HG02943 (cell line): ENCODE data around the gene VBP1.
"Not testable (repeated sequence)": the region's sequence is repeated elsewhere in the genome, so short reads cannot be mapped to it uniquely, and the experiment has no call there.

Source experiments
- ATAC-seq: cut with Tn5 transposase; IDR thresholded peaks from one replicate; pipeline ENCODE4 v1.9.1; 2021; ENCODE audit warnings: mild to moderate bottlenecking, low read depth, moderate library complexity; ENCODE audit not compliant: unreplicated experiment

The VBP1 gene, protein sequence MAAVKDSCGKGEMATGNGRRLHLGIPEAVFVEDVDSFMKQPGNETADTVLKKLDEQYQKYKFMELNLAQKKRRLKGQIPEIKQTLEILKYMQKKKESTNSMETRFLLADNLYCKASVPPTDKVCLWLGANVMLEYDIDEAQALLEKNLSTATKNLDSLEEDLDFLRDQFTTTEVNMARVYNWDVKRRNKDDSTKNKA

GRCh38 chrX:155216179-155216939, at the start of gene VBP1:
VBP1 (plus strand) TSS chrX:155216460; CDS start chrX:155216483, 23 bp downstream.
- ATAC-seq: peak; percentile 98

- ATAC-seq: no peak
Measured at GRCh38 chrX:155169881-155170280, 46.4 kb upstream of the VBP1 start.

GRCh38 chrX:155179346-155179997, 36.8 kb upstream of the VBP1 start:
- no peak for ATAC-seq

DNA sequence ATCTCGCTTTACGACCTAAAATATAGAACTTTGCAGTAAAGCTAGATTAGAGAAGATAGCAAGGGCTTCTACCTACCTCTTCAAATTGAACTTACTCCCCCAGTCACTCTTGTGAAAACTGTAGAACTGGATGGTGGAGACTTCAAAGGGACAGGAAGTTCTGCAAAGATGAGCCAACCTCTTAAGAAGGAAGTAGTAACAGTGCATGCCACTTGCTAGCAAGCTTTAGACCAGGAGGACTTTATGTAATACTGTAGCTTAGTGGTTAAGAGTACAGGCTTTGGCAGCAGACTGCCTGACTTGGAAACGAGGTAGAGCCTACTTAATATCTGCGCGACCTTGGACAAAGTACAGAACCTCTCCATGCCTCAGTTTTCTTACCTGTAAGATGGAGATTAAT, 27.5 kb upstream of the VBP1 start:
- no peak for ATAC-seq

DNA sequence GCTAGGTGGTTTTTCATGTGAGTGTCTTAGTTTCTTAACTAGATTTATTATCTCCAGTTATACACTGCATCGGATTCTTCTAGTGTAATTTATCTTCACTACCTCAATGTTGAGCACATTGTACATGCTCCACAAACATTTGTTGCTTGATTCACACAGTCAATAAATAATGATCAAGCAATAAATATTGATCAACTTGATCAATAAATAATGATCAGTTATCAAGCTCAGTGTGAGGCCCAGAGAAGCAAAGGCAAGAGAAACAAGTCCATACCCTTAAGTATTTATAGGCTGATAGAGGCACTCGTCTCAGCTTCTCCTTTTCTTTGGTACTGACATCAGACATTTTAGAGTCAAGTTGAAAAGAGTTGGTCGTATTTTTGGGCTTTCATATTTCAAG, 5.1 kb upstream of the VBP1 start:
- no peak for ATAC-seq

GRCh38 chrX:155213731-155214130, 2.5 kb upstream of the VBP1 start:
- ATAC-seq: no peak

DNA sequence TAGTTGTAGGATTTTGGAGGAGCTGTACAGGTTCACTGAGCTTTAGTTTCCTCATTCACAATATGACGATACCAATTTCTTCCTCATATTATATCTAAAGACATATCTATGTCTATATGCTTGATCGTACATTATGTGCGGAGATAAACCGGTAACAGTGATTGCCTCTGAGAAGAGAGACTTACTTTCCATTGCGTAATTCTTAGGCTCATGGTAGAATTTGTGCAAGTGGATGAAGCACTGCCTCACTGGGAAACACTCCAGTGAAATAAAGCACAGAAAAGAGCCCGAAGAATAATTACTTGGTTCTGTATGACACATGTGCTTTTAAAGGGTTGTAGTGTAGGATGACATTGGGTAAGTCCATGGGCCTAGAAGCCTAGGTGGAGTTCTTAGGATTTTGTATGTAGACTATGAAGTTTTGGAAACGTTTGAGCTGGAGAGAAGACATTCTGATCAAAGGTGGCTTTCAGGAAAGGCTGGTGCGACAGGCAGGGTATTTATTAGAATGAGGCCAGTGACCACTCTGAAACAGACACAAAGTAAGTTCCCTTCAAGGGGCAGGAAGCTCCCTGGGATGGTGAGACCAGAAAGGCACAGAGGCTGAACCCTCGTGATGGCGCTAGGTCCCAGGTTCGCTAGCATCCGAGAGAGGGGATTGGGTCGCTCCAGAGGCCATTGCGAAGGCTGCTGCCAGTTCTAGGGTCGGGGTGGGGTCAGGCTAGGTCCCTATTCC, 649 bp upstream of the VBP1 start:
- ATAC-seq: peak; percentile 37

DNA sequence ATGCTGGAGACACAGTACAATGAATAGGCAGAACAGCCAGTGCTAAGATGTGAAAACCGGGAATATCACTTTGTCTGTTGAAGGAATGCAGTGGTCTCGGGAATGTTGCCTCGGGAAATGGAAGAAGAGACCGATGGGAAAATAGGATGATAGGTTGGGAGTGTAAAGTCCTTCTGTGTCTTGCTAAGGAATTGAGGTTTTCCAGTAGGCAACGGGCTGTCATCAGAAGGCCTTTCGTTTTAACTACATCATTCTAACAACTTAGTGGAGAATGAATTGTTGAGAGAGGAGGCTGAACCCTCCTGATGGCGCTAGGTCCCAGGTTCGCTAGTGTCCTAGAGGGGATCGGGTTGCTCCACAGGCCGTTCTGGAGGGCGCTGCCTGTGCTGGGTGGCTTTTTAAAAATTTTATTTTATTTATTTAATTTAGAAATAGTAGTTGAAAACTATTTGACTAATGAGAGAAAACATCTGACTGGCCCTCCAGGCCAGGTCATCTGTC, 730 bp downstream of the VBP1 start:
- no peak for ATAC-seq

DNA sequence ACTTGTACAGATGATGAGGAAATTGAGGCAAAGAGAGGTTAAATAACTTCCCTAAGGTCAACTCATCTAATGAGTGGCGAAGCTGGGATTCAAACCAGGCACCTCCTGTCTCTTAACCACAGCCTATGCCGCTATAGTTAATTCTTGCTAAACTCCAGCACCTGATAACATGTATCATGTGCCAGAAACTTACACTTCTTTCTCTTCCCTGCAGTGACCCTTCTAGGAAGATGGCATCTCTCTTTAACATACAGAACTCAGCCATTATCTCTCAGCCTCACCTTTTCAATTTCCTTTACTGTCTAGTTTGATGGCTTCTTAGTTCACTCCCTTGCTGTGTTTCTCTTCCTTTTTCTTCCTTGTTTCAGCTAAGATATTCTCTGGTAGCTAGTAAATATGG, 2.5 kb downstream of the VBP1 start:
- no peak for ATAC-seq

DNA sequence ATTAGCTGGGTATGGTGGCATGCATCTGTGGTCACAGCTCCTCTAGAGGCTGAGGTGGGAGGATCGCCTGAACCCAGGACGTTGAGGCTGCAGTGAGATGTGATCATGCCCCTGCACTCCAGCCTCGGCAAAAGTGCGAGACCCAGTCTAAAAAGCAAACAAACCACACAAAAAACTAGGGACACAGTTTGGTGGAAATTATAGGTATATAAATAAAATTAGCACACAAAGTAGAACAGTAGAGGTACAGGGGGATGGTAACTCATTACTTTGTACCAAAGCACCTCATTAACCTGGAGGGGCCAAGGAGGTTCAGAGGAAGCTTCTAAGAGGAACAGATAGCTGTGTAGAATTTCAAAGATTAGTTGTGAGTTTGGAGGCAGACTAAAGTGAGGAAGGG, 5.1 kb downstream of the VBP1 start:
- ATAC-seq: no peak

- ATAC-seq: not testable (repeated sequence)
Measured at GRCh38 chrX:155223746-155224145, 7.5 kb downstream of the VBP1 start.

GRCh38 chrX:155225774-155226173, 9.5 kb downstream of the VBP1 start:
- no peak for ATAC-seq

GRCh38 chrX:155231163-155231562, 14.9 kb downstream of the VBP1 start:
- ATAC-seq: no peak

DNA sequence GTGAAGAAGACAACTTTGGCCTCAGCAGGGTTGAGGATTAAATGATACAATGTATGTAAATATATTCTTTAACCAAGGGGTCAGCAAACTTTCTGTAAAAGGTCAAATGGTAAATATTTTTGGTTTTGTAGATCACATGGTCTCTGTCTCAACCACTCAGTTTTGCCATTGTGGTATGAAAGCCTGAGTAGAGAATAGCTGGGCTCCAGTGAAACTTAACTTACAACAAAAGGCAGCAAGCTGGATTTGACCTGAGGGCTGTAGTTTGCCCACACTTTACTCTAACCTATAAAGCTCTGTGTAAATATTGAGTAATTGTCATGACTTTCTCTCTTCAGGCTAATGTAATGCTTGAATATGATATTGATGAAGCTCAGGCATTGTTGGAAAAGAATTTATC, 19.6 kb downstream of the VBP1 start:
- ATAC-seq: no peak

DNA sequence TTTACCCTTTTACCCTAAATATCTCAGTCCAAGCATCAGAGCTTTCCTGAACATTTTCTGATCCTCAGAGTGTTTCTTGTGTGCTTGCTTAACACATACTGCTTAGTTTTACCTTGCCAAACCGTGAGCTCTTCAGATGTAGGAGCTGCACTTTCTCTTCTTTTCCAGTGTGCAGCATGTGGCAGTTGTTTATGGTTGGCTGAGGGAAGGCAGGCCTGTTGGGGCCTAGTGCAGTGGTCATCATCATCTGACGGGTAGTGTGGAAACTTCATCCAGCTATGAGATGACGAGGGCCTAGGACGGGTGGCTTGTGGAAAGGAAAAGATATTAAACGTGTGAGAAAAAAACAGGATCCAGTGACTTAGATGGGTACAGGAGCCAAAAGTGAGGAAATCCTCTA, 21.5 kb downstream of the VBP1 start:
- ATAC-seq: no peak

DNA sequence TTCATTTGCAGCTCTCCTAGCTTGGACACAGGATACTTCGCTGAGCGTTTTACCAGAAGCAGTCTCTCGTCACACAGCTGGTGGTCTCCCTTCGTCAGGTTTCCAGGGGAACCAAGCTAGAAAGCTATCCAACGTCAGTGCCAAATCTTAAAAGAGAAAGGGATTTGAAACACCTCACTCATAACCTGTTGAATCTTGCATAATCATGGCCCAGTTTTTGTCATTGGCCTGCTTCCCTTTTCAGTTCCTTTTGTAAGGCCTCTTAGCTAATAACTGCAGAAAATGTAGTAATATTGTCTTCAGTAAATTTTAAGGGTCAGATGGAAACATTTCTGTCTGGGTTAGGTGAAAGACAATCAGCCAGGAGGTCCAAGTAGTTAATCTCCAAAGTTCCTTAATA, 26.0 kb downstream of the VBP1 start:
- ATAC-seq: no peak

GRCh38 chrX:155246748-155247147, 30.5 kb downstream of the VBP1 start:
- no peak for ATAC-seq

GRCh38 chrX:155247497-155247896, 31.2 kb downstream of the VBP1 start:
- ATAC-seq: no peak

GRCh38 chrX:155251391-155251790, 35.1 kb downstream of the VBP1 start:
- no peak for ATAC-seq

DNA sequence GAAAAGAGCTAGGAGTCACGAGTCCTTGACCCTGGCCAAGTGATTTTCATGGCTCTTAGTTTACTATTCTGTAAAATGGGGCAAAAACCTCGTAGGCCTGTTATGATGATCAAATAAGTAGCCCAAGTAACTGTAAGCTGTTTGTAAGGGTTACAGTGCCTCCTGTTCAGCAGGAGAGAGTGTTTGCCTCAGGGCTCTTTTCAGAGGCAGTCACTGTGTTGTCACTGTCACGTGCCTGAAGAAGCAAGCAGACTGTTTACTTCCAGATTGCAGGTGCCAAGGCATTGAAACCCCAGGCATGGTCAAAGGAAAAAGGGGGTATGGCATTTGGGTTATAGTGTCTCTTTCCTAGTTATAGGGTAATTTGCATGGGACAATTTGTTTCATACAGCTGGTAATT, 43.5 kb downstream of the VBP1 start:
- ATAC-seq: no peak
